ENCODE results near the gene PTPRT.

Gene PTPRT

GRCh38 chr20:42447270-42447669, 742.4 kb downstream of the PTPRT start:
- no peaks in the 10 kb centered on the region for H3K27me3 ChIP-seq
- H3K4me3 ChIP-seq (ENCODE audit: low read depth, low read length) = no peak overlapping the region
- H3K4me1 ChIP-seq = no peaks in the 10 kb centered on the region
- TF ChIP-seq CTCF (IDR thresholded peaks at IDR 0.05; ENCODE audit: low read depth, low read length) = no peak
- DNase-seq = no peak
- H3K36me3 ChIP-seq = no peaks in the 10 kb centered on the region
- H3K9me3 ChIP-seq = no peaks in the 10 kb centered on the region

GRCh38 chr20:42444799-42445198, 744.9 kb downstream of the PTPRT start:
- H3K9me3 ChIP-seq = no peaks in the 10 kb centered on the region
- no peak for TF ChIP-seq CTCF (IDR thresholded peaks at IDR 0.05; ENCODE audit: low read depth, low read length)
- no peaks in the 10 kb centered on the region for H3K36me3 ChIP-seq
- no peak overlapping the region for H3K4me3 ChIP-seq (ENCODE audit: low read depth, low read length)
- no peak for DNase-seq
- H3K27me3 ChIP-seq = no peaks in the 10 kb centered on the region
- no peaks in the 10 kb centered on the region for H3K4me1 ChIP-seq

GRCh38 chr20:42443200-42443599, 746.5 kb downstream of the PTPRT start:
- Histone ChIP-seq H3K27me3 (no peaks in the 10 kb centered on the region), H3K36me3 (no peaks in the 10 kb centered on the region), H3K4me3 (ENCODE audit: low read depth, low read length) (no peak overlapping the region), H3K9me3 (no peaks in the 10 kb centered on the region), H3K4me1 (no peaks in the 10 kb centered on the region)
- no peak for DNase-seq
- no peak for TF ChIP-seq CTCF (IDR thresholded peaks at IDR 0.05; ENCODE audit: low read depth, low read length)

- Histone ChIP-seq H3K36me3 (no peaks in the 10 kb centered on the region), H3K27me3 (no peaks in the 10 kb centered on the region), H3K4me1 (no peaks in the 10 kb centered on the region), H3K4me3 (ENCODE audit: low read depth, low read length) (no peak overlapping the region), H3K9me3 (no peaks in the 10 kb centered on the region)
- no peak for DNase-seq
- TF ChIP-seq CTCF (IDR thresholded peaks at IDR 0.05; ENCODE audit: low read depth, low read length) = no peak
Measured at GRCh38 chr20:42442716-42443115, 747.0 kb downstream of the PTPRT start.

GRCh38 chr20:42441864-42442331, 747.8 kb downstream of the PTPRT start:
- DNase-seq = no peak
- H3K27me3 ChIP-seq = no peaks in the 10 kb centered on the region
- H3K4me1 ChIP-seq = no peaks in the 10 kb centered on the region
- TF ChIP-seq CTCF (IDR thresholded peaks at IDR 0.05; ENCODE audit: low read depth, low read length) = no peak
- H3K36me3 ChIP-seq = no peaks in the 10 kb centered on the region
- no peak overlapping the region for H3K4me3 ChIP-seq (ENCODE audit: low read depth, low read length)
- H3K9me3 ChIP-seq = no peaks in the 10 kb centered on the region

GRCh38 chr20:42441196-42441863, 748.4 kb downstream of the PTPRT start:
- Histone ChIP-seq H3K27me3 (no peaks in the 10 kb centered on the region), H3K36me3 (no peaks in the 10 kb centered on the region), H3K4me3 (ENCODE audit: low read depth, low read length) (no peak overlapping the region), H3K9me3 (no peaks in the 10 kb centered on the region), H3K4me1 (no peaks in the 10 kb centered on the region)
- no peak for TF ChIP-seq CTCF (IDR thresholded peaks at IDR 0.05; ENCODE audit: low read depth, low read length)
- no peak for DNase-seq
